Astrocyte (in vitro differentiated cells and primary cell): ENCODE results near the gene KLRD1.

ENCODE experiments used
- CTCF ChIP-seq: IDR thresholded peaks from 2 replicates; pipeline ENCODE4 v1.5.1; 2011; ENCODE audit warnings: low read depth, mild to moderate bottlenecking, inconsistent platforms, low read length, moderate library complexity; ENCODE audit not compliant: insufficient read depth
- EZH2 ChIP-seq: IDR thresholded peaks from 2 replicates; pipeline ENCODE4 v1.6.1; 2012; ENCODE audit warnings: mild to moderate bottlenecking, low read length, inconsistent platforms; ENCODE audit not compliant: insufficient read depth

- TF ChIP-seq EZH2 (no peak), CTCF (no peak)
These were observed 18.5 kb upstream of the KLRD1 start for GRCh38 chr12:10289005-10289754.
